ENCODE data around the gene PTPN4. TPM values are rescaled to one million over a fixed set of nuclear protein-coding genes. Genes with fewer than 3 reads are reported as not detected.

PTPN4 gene
- total RNA-seq, 1 experiment from 2014 or later: 46.8 TPM

- Mint-ChIP-seq H3K36me3 (ENCODE audit: insufficient read depth, unreplicated experiment) (peaks cover 11% of the 10 kb centered on the region), H3K9me3 (ENCODE audit: unreplicated experiment) (no peaks in the 10 kb centered on the region), H3K4me3 (ENCODE audit: unreplicated experiment) (no peak overlapping the region), H3K4me1 (ENCODE audit: low read depth, unreplicated experiment) (no peaks in the 10 kb centered on the region), H3K27me3 (ENCODE audit: insufficient read depth, unreplicated experiment) (no peaks in the 10 kb centered on the region), H3K27ac (ENCODE audit: unreplicated experiment) (no peak overlapping the region)
- CTCF ChIA-PET: interaction anchor here (1.0 kb wide), 1 partner anchor 12 kb away, joined by 3 read pairs; no protein-coding TSS in a partner anchor
- TF ChIP-seq CTCF (IDR thresholded peaks at IDR 0.05; ENCODE audit: insufficient read depth in 1 of 2, low read depth in 1 of 2, low read length in 1 of 2, severe bottlenecking in 1 of 2, unreplicated experiment in 1 of 2): no peak
- no peak overlapping the region for H3K4me3 ChIP-seq (ENCODE audit: low read depth, low read length)
- POLR2A ChIA-PET: no interaction called here
- intact Hi-C loops (cut with micrococcal nuclease; ENCODE audit: unreplicated experiment): no loop called here
- H3K9me3 ChIP-seq: no peaks in the 10 kb centered on the region
- H3K4me1 ChIP-seq: no peaks in the 10 kb centered on the region
- no peaks in the 10 kb centered on the region for H3K36me3 ChIP-seq (ENCODE audit: control insufficient read depth, insufficient read depth, low read length)
- H3K27me3 ChIP-seq (replicated peaks; ENCODE audit: control insufficient read depth, insufficient read depth, low read length): no peaks in the 10 kb centered on the region
- no peak for DNase-seq
- BruUV-seq (replicated peaks): no TSS peak
These were observed 78.0 kb downstream of the PTPN4 start for GRCh38 chr2:119837759-119838158.

DNA sequence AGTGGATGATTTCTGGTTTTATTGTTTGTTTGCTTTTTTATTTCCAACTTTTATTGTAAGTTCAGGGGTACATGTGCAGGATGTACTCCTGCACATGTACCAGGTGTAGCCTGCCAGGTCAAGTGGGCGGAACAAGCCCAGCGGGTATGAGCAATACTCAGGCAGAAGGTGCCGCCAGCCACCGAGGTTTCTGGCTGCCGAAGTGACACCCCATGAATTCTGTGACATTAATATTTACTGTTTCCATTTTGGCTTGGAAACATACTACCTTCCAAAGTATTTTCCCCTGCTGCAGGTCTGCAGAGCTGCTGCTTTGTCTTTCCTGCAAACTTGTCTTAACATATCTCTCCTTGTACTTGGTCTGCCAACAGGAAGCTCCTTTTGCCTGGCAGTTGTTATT lies 78.5 kb downstream of the PTPN4 start:
- Mint-ChIP-seq H3K36me3 (ENCODE audit: insufficient read depth, unreplicated experiment) (peaks cover 12% of the 10 kb centered on the region), H3K27ac (ENCODE audit: unreplicated experiment) (no peak overlapping the region), H3K4me1 (ENCODE audit: low read depth, unreplicated experiment) (no peaks in the 10 kb centered on the region), H3K9me3 (ENCODE audit: unreplicated experiment) (no peaks in the 10 kb centered on the region), H3K27me3 (ENCODE audit: insufficient read depth, unreplicated experiment) (no peaks in the 10 kb centered on the region), H3K4me3 (ENCODE audit: unreplicated experiment) (no peak overlapping the region)
- Histone ChIP-seq H3K4me1 (no peaks in the 10 kb centered on the region), H3K36me3 (ENCODE audit: control insufficient read depth, insufficient read depth, low read length) (no peaks in the 10 kb centered on the region), H3K9me3 (no peaks in the 10 kb centered on the region), H3K27me3 (replicated peaks; ENCODE audit: control insufficient read depth, insufficient read depth, low read length) (no peaks in the 10 kb centered on the region), H3K4me3 (ENCODE audit: low read depth, low read length) (no peak overlapping the region)
- intact Hi-C loops (cut with micrococcal nuclease; ENCODE audit: unreplicated experiment): no loop called here
- ChIA-PET CTCF (no interaction called here), POLR2A (no interaction called here)
- BruUV-seq (replicated peaks): no TSS peak
- no peak for TF ChIP-seq CTCF (IDR thresholded peaks at IDR 0.05; ENCODE audit: insufficient read depth in 1 of 2, low read depth in 1 of 2, low read length in 1 of 2, severe bottlenecking in 1 of 2, unreplicated experiment in 1 of 2)
- DNase-seq: no peak

DNA sequence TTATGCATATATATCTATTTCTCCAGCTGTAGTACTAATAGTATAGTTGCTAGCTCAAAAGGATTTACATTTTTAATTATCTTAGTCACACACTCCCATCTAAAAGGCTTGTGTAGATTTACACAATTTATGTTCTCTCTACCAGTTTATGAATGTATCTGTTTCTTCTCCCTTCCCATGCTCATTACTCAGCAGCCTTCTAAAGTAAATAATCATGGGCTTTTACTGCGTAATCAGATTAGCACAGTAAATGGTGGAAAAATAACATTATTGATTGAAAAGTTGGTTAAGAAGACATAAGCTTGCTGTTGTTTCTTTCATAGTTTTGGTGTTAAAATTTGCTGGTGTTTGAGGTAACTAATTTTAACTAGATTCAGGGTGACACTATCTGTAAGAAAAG lies 81.8 kb downstream of the PTPN4 start:
- Mint-ChIP-seq H3K27ac (ENCODE audit: unreplicated experiment) (no peak overlapping the region), H3K36me3 (ENCODE audit: insufficient read depth, unreplicated experiment) (peaks cover 27% of the 10 kb centered on the region), H3K4me1 (ENCODE audit: low read depth, unreplicated experiment) (no peaks in the 10 kb centered on the region), H3K4me3 (ENCODE audit: unreplicated experiment) (no peak overlapping the region), H3K9me3 (ENCODE audit: unreplicated experiment) (peaks cover 15% of the 10 kb centered on the region), H3K27me3 (ENCODE audit: insufficient read depth, unreplicated experiment) (no peaks in the 10 kb centered on the region)
- Histone ChIP-seq H3K9me3 (no peaks in the 10 kb centered on the region; the same call in 1 of the 2 replicates), H3K27me3 (replicated peaks; ENCODE audit: control insufficient read depth, insufficient read depth, low read length) (no peaks in the 10 kb centered on the region), H3K4me1 (no peaks in the 10 kb centered on the region), H3K4me3 (ENCODE audit: low read depth, low read length) (no peak overlapping the region), H3K36me3 (ENCODE audit: control insufficient read depth, insufficient read depth, low read length) (no peaks in the 10 kb centered on the region)
- BruUV-seq (replicated peaks): no TSS peak
- no peak for TF ChIP-seq CTCF (IDR thresholded peaks at IDR 0.05; ENCODE audit: insufficient read depth in 1 of 2, low read depth in 1 of 2, low read length in 1 of 2, severe bottlenecking in 1 of 2, unreplicated experiment in 1 of 2)
- ChIA-PET CTCF (no interaction called here), POLR2A (no interaction called here)
- intact Hi-C loops (cut with micrococcal nuclease; ENCODE audit: unreplicated experiment): no loop called here
- DNase-seq: no peak

All from Caco-2 (cell line).